Fibroblast of peridontal ligament (primary cell): ENCODE data around the gene CDC42EP2.

Source experiments
- DNase-seq: peaks from one replicate; pipeline ENCODE4 v3.0.0-alpha.2; 2010; ENCODE audit errors: extremely low read depth

The CDC42EP2 gene, protein sequence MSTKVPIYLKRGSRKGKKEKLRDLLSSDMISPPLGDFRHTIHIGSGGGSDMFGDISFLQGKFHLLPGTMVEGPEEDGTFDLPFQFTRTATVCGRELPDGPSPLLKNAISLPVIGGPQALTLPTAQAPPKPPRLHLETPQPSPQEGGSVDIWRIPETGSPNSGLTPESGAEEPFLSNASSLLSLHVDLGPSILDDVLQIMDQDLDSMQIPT

DNA sequence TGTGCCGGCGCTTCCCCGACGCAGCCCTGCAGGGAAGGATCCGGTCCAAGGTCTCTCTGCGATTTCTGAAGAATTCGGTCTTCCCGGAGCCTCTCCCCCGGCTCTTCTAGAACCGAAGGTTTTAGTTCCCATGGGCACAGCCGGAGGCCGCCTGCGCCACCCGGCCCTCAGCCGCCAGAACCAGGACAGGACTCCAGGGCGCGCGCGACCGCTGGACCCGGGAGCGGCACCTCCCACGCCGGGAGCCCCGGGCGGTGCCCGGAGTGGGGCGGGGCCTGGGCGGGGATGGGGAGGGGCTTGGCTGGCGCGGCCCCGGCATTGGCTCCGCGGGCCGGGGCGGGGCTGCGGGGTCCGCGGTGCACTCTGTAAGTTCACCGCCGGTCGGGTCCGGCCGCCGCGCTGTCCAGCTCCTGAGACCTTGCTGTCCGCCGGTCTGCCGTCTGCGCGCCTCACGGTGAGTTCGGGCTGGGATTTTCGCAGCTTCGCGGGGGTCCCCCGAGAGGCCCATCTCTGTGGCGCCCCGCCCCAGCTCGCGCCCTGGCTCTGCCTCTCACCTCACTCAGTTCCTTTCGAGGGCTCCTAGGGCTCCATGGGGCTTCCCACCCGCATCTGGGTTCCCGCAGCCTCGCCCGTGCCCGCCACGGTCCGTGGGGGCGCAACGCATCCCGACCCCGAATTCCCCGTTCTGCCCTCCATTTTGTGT, at the start of gene CDC42EP2:
Gene CDC42EP2 (plus strand): TSS at position 366 of the 703 bp plus-strand sequence. CDS start 6,033 bp downstream, outside the sequence.
- peak; percentile 70 for DNase-seq

DNA sequence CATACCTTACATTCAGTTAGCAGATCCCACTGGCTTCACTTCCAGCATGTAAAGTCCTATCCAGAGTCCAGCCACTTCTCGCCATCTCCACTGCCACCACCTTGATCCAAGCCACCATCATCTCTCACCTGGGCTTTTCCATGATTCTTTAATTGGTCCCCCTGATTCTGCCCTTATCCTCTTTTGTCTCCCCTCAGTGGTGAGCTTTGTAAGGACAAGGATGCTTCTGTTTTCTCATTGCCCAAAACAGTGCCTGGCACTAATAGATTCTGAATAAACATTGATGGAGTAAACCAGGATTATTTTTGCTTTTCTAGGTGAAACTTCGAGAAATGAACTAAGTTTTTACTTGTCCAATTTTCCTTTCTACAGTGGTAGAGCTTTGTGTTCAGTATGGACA, 48.5 kb upstream of the CDC42EP2 start:
- no peak for DNase-seq

DNA sequence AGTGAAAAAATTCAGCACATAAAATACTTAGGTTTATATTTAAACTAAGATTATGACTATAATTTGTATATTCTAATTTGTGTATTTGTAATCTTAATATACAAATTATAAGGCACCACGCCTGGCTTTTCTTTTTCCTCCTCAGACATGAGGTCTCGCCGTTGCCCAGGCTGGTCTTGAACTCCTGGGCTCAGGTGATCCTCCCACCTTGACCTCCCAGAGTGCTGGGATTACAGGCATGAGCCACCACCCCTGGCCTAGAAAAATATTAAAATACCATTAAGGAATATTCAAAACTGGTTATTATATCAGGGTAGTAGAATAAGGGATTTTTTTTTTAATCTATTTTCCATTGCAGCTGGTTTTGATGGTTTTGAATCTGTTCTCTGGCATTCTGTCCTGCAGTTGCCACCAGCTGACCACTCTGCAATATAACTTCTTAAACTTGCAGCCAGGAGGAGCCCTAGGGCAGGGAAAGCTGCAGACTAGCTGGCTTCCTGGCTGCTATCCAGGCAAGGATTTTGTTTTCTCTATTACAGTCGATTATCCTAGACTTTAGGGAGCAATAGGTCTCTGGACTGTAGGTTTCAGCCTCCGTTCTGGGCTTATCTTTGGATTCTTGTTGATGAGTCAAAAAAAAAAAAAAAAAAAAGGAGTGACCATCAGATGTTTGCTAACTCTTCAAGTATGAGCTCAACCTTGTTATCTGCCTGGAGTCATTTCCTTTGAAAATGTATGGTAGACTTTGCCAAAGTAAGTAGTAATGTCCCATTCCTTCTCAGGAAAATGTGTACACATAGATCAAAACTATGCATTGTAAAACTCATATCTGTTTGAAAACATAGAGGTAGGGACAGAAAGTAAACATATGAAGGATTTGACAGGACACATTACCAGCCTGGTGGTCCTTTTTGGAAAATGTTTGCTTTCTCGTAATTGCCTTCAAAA, 39.7 kb upstream of the CDC42EP2 start:
- peak; percentile 94 for DNase-seq

DNA sequence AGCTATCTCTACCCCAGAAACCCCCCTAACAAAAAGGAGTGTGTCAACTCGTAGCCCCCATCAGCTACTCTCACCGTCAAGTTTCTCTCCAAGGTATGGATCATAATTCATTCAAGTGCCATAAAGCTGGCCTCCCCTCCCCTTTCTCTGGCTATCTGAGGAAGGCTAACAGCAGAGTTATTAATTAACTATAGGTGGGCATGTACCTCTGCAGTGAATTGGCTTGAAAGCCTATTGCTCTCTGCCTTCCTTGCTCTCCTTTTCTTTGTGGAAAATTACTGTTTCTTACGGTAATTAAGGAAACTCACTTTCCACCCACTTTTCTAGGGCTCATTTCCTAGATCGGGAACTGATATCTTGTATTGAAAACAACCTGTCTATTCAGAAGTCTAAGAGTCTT, 38.8 kb upstream of the CDC42EP2 start:
- no peak for DNase-seq

DNA sequence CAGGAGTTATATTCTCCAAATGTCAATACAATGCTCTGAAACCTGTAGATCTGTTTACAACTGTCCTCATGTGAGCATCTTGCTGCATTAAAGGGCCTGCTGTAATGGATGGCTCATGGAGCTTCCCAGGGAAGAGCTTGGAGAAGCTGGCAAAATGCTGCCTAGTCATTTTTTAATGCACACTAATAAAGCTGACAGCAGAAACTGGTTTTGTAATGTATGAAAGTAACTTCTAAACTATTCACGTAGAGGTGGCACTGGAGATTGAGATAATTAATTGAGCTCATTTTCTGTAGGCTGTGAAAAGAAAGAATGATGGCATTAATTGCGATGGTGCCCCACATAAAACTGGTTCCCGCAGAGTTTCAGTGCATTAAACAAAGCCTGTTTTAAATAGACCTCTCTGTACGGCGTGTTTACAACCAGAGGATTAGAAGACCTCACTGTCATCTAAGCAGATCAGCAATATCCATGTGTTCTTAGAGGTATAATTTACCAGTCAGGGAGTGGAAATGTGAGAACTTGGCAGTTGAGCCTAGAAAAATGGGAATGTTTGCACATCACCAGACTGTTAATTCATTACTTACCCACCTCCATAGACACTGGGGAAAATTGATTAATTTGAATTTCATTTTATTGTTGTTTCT, 36.9 kb upstream of the CDC42EP2 start:
- no peak for DNase-seq

DNA sequence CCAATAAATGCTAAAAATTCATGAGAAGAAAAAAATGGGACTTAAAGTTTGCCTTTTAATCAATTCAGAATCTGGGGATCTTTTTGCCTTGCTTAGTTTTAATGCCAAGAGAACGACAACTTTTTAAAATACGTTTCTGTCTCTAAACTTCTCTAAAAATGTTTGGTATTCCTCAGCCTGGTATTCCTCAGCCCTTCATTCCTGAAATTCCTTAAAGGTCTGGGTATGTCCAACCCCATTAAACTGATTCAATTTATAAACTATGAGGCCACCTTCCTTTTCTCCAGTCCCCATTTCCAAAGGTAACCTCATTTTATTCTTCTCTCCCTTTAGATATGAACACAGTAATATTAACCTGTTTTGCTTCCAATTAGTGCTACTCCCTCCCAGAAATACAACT, 36.3 kb upstream of the CDC42EP2 start:
- no peak for DNase-seq

DNA sequence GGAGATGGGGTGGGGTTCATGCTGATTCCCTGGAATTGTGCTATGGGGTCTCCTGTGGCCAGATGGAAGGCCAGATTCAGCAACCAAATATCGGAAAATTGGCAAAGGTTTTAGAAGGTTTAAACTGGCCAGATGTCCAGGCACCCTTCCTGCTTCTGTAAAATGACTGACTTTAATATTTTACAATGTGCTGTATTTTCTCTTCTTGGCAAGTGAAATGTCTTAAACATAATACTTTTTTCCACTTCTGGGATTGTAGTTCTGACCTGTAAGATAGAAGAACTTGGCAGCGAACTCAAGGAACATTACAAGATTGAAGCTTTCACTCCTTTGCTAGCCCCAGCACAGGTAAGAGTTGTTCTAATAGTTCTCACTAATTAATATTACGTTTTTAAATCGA, 35.4 kb upstream of the CDC42EP2 start:
- DNase-seq, result no peak

DNA sequence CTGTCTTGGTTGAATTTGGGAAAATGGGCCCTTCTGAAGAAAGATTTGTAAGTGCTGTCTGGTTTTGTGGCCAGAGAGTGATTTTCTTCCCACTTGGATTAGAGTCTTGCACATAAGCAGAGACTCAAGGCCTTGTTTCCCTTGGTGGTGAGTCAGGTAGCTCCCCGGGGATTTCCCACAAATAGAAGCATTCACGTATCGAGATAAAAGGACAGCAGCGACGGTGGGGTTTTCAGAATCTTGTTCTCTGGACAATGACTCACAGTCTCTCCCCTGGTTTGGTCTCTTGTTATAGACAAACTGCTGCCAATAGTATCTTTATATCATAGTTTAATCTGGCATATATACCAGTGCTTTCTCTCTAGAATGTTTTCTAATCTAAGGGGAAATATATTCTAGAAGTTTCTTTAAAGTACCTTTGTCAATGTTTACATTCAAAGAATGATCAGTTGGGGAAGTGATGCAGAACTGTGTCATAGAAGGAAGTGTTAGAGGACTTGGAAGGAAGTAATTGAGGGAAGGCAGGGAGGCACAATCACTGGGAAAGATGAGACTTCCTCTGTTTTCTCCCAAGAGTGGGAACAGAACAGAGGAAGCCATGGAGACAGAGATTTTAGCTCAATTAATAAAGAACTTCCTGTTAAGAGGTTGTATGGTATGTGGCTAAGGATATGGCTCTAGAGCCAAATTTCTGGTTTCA, 34.8 kb upstream of the CDC42EP2 start:
- DNase-seq, result peak; percentile 80

DNA sequence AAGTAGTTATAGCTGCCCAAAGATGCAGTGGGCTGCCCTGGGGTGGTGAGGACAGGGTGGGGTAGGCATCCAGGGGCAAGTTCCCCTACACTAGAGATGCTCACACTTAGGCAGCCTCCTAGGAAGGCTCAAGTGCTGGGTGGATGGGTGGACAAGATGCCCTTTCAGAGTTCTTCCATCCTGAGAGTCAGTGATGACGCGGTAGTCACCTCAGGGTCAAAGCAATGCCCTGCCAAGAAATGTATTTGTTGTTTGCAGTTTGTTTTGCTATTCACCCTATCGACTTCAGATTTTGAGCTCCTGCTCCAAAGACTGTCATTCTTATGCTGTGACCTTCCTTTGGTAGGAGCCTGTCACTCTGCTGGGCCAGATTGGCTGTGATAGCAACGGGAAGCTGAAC, 34.0 kb upstream of the CDC42EP2 start:
- DNase-seq, result no peak

DNA sequence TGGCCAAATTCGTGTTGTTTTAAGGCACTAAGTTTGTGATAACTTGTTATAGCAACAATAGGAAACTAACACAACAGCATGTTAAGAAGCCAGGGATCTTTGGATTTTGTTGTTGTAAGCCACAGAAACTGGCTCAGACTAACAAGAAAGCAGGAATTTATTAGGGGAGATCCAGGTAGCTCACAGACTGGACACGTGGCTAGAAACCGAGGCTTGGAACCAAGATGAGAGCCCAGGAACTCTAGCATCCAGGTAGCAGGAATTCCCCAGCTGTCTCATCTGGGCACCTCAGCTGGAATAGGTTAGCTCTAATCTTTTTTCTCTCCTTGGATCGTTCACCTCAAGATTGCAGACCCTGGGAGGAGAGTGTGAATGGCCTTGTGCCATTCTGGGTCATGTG, 28.0 kb upstream of the CDC42EP2 start:
- no peak for DNase-seq

DNA sequence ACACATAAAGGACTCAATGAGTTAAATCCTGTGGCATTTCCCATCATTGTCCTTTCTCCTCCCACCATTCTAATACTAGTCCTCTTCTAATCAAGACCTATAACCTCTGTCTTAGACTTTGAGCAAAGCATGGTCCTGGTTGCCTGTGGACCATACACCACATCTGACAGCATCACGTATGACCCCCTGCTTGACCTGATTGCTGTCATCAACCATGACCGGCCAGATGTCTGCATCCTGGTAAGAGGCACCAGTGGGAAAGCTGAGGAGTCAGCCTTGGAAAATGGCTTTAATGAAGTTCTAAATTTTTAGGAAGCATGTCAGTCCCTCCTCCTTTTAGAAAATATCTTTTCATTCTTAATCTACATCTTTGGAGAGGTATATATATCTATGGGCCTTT, 27.1 kb upstream of the CDC42EP2 start:
- DNase-seq, result no peak

DNA sequence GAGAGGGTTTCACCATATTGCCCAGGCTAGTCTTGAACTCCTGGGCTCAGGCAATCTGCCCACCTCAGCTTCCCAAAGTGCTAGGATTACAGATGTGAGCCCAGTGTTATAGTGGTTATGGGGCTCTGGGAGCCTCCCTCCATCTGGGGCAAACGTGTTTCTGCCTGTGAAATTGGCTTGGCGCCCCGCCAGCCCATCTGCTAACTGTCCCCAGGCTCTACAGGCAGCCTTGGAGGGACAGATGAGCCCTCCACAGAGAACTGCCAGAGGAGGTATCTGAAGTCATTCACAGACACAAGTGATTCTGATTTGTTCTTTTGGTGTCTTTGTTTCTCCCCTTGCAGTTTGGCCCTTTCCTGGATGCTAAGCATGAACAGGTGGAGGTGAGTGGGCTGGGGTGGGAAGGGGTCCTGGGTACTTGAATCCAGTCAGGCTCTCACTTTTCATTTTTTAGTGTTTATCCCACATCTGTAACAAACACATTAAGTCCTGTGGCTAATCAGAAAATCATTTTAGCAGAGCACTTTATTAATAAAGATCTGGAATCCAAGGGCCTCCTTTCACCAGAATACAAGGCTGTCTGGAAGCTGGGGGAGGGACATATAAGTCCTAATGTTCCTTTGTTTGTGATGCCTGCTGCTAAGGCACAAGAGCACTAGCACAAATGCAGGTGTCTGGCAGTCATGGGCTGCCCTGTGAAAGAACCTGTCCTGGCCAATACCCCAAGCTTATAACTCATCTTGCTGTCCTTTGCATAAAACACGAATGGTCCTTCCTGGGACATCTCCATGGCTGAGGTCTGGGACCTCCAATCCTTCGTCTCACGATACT, 25.7 kb upstream of the CDC42EP2 start:
- peak; percentile 35 for DNase-seq

DNA sequence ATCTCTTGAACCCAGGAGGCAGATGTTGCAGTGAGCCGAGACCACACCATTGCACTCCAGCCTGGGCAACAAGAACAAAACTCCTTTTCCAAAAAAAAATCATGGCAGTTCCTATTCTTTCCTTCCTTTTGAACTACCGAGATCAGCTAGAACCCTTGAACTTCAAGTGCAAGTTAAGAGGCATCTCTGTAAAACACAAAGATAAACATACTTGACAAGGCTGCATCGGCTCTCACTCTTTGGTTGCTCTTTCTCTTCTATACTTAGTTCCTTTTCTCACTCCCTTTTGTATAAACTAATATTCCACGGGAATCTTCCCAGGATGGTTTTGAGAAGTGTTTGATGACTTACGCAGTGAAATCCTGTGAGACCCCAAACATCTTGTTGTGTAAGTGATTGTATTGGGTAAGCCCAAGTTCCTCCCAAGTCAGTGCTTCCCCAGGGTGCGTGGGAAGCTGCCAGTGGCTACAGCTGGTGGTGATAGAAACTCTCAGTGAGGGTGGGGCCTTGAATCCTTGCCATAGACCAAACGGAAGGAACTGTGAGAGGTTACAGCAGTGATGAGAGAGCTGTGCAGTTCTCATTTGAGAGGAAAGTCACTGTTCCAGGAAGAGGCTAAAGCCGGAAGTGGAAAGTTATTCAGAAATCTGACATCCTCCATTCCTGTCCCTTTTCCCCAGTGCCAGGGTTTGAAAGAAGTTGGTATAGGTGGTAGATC, 24.1 kb upstream of the CDC42EP2 start:
- peak; percentile 100 for DNase-seq

DNA sequence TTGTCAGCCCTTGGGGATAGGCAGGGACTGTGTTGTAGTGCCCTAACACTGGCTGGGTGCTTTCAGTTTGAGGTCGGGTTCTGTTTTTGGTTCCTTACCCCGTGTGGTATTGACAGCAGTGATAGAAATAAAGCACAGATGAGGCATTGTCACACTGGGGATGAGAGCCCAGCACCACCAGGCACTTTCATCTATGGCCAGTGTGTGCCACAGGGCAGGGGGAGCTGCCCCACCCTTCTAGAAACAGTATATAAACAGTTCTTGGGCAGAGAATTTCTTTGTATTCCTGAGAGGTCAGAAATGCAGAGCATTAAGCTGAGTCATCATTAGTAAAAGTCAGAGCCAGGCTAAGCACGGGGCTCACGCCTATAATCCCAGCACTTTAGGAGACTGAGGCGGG, 23.1 kb upstream of the CDC42EP2 start:
- DNase-seq, result peak; percentile 69

DNA sequence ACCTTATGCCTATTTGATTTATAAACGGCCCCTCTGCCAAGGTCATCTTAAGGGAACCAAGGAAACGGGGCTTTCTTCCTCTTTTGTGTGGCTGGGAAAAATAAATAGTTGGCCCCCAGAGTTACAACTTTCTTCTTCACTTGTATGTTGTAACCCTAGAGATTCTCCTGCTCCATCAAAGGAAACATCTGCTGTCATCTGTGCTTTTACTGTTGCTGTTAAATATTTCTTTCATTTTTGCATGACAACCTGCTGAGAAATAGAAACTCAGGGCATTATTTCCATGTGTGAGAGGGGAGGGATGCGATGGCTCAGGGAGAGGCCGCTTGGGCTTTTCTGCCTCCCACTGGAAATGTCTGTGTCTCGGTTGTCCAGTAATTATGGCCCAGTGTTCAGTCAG, 21.8 kb upstream of the CDC42EP2 start:
- DNase-seq, result no peak

DNA sequence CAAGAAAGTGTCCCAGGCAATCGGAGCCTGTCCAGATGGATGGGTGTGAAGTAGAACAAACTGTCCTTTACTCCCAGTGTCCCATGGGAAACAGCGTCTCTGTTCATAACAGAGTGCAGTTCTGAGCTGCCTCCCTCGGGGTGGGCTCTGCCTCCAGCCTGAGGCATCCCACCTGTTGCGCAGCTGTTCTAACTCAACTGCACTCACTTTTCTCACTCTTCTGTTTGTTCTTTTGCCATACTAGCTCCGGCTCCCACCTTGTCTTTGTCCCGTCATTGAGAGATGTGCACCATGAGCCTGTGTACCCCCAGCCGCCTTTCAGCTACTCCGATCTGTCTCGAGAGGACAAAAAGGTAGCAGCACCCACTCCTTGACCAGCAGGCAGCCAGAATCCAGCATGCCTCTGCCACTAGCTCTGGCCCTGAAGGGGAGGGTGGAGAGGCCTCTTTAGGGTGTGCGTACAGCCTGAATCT, 20.7 kb upstream of the CDC42EP2 start:
- no peak for DNase-seq

DNA sequence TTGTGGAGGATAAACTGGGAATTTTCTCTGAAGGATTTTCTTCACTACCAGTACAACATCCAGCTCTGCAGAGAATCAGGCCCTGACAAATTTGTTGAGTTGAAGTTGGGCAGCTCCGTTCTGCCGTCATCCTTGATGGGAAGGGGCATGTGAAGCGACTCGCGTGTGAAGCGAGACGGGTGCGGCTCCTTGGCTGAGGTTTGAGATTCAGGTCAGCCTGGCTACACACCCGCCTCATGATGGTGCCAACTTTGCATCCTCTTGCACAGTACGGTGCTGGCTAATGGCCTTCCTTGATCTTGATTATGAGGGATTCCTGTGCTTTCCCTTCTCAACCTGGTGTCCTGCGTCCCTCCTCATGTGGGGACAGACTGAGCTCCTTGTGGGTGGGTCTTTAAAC, 19.7 kb upstream of the CDC42EP2 start:
- no peak for DNase-seq

DNA sequence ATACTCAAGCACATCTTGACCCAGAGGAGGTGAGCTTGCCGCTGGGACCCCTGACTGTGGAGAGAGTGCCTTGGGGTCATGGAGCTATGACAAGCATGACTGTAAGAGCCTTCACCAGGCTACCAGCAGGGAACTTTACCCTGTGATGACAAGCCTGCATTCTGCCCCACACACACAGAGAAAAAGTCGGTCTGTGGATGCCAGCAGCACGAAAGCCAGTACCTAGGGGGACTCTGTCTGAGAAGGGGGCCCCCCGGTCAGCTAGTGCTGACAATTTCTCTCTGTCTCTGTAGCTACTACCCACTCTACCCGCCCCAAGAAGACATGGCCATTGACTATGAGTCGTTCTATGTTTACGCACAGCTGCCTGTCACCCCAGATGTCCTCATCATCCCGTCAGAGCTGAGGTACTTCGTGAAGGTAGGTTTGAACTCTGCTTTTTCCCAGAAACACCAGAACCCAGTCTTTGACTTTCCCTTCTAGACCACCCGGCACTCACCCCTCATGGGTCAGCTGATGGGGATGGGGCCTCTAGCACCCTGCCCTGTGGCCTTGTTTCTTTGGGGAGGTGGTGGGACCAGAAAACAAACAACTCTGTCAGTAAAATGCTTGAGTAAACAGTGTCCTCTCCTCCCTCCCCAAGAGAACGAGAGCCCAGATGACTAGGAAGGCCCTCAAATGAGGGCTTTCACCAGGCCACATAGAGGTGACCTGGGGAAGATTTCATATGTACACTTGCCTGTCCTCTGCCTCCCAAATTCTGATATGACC, 18.9 kb upstream of the CDC42EP2 start:
- DNase-seq, result no peak
